GM23338 (cell line): ENCODE data around the gene CACNA1C. TPM values are rescaled to one million over a fixed set of nuclear protein-coding genes. Genes with fewer than 3 reads are reported as not detected.

Experiments used
- ATAC-seq: fragments of 200-7000 bp; cut with Tn5 transposase; 3 replicates; pipeline ENCODE4 v1.9.1; 2020
- DNase-seq: peaks from one replicate; pipeline ENCODE4 v3.0.0-alpha.2; 2015; ENCODE audit warnings: low spot score
- H2AFZ ChIP-seq: fragments of 200-600 bp; sonication (generic); 2 replicates; pipeline ENCODE4 v1.8.0; 2016; ENCODE audit warnings: antibody characterized with exemption, mild to moderate bottlenecking, moderate library complexity
- H3F3A ChIP-seq: fragments of 200-600 bp; sonication (generic); replicated peaks from 2 replicates; pipeline ENCODE4 v1.8.0; 2017; ENCODE audit warnings: antibody characterized with exemption, mixed run types, low read depth
- H3K27ac ChIP-seq: fragments of 200-600 bp; sonication (generic); 2 replicates; pipeline ENCODE4 v1.6.1; 2016; ENCODE audit warnings: low read depth
- H3K27me3 ChIP-seq: fragments of 200-600 bp; sonication (generic); 2 replicates; pipeline ENCODE4 v1.8.0; 2016; ENCODE audit warnings: mild to moderate bottlenecking, mixed run types, moderate library complexity; ENCODE audit not compliant: insufficient read depth
- H3K36me3 ChIP-seq: fragments of 200-600 bp; sonication (generic); 2 replicates; pipeline ENCODE4 v1.8.0; 2016; ENCODE audit warnings: mild to moderate bottlenecking; ENCODE audit not compliant: insufficient read depth
- H3K4me1 ChIP-seq: fragments of 200-600 bp; sonication (generic); 2 replicates; pipeline ENCODE4 v1.8.0; 2016; ENCODE audit warnings: mild to moderate bottlenecking, moderate library complexity; ENCODE audit not compliant: insufficient read depth
- H3K4me2 ChIP-seq: fragments of 200-600 bp; sonication (generic); 2 replicates; pipeline ENCODE4 v1.7.1; 2017; ENCODE audit warnings: mixed run types
- H3K4me3 ChIP-seq: fragments of 200-600 bp; sonication (generic); 2 replicates; pipeline ENCODE4 v1.6.1; 2016; ENCODE audit warnings: mixed run types
- H3K79me2 ChIP-seq: fragments of 200-600 bp; sonication (generic); replicated peaks from 2 replicates; pipeline ENCODE4 v1.8.0; 2017; ENCODE audit warnings: mild to moderate bottlenecking; ENCODE audit not compliant: insufficient read depth
- H3K9me2 ChIP-seq: fragments of 200-600 bp; sonication (generic); 2 replicates; pipeline ENCODE4 v1.8.0; 2017; ENCODE audit not compliant: insufficient read depth
- H4K20me1 ChIP-seq: fragments of 200-600 bp; sonication (generic); replicated peaks from 2 replicates; pipeline ENCODE4 v1.8.0; 2017; ENCODE audit warnings: mild to moderate bottlenecking; ENCODE audit not compliant: insufficient read depth
- H3K27ac Mint-ChIP-seq: 2 replicates; pipeline ENCODE4 v1.8.0; 2020; ENCODE audit warnings: inconsistent platforms, mild to moderate bottlenecking, moderate library complexity, mixed read lengths
- H3K27me3 Mint-ChIP-seq: 3 replicates; pipeline ENCODE4 v1.8.0; 2022; ENCODE audit warnings: low read depth, mild to moderate bottlenecking, moderate library complexity, mixed read lengths, inconsistent platforms; ENCODE audit not compliant: insufficient read depth, poor library complexity
- H3K36me3 Mint-ChIP-seq: 3 replicates; pipeline ENCODE4 v1.8.0; 2021; ENCODE audit warnings: low read depth, mild to moderate bottlenecking, inconsistent platforms, moderate library complexity, mixed read lengths
- H3K4me1 Mint-ChIP-seq: 3 replicates; pipeline ENCODE4 v1.8.0; 2020; ENCODE audit warnings: mild to moderate bottlenecking, inconsistent platforms, mixed read lengths
- H3K4me3 Mint-ChIP-seq: 3 replicates; pipeline ENCODE4 v1.8.0; 2021; ENCODE audit warnings: moderate library complexity, mild to moderate bottlenecking, inconsistent platforms, mixed read lengths
- H3K9me3 Mint-ChIP-seq: 3 replicates; pipeline ENCODE4 v1.8.0; 2020; ENCODE audit warnings: moderate library complexity, mild to moderate bottlenecking, inconsistent platforms, mixed read lengths
- CREB1 ChIP-seq: fragments of 250-450 bp; sonication (Bioruptor Pico); IDR thresholded peaks from 2 replicates; pipeline ENCODE4 v1.5.0; 2020; ENCODE audit warnings: low read depth, mild to moderate bottlenecking, moderate library complexity
- EZH2 ChIP-seq: fragments of 200-600 bp; sonication (generic); IDR thresholded peaks from one replicate; pipeline ENCODE4 v1.8.0; 2017; ENCODE audit warnings: antibody characterized with exemption, mild to moderate bottlenecking, low read depth; ENCODE audit not compliant: unreplicated experiment
- EZH2phosphoT487 ChIP-seq: fragments of 200-600 bp; sonication (generic); IDR thresholded peaks from one replicate; pipeline ENCODE4 v1.8.1; 2018; ENCODE audit warnings: antibody characterized with exemption; ENCODE audit not compliant: unreplicated experiment
- JUNB ChIP-seq: IDR thresholded peaks from one replicate; pipeline ENCODE4 v1.6.1; 2016; ENCODE audit warnings: antibody characterized with exemption; ENCODE audit not compliant: unreplicated experiment
- NANOG ChIP-seq: IDR thresholded peaks from 2 replicates; pipeline ENCODE4 v1.6.1; 2016; ENCODE audit warnings: antibody characterized with exemption, borderline replicate concordance
- POLR2AphosphoS5 ChIP-seq: IDR thresholded peaks from 2 replicates; pipeline ENCODE4 v1.6.1; 2016; ENCODE audit warnings: antibody characterized with exemption, low read depth
- STAT1 ChIP-seq: IDR thresholded peaks from one replicate; pipeline ENCODE4 v1.6.1; 2016; ENCODE audit warnings: antibody characterized with exemption; ENCODE audit not compliant: unreplicated experiment
- ZNF114 ChIP-seq: fragments of 250-450 bp; sonication (Bioruptor Pico); IDR thresholded peaks from 2 replicates; pipeline ENCODE4 v1.5.0; 2020; ENCODE audit warnings: mild to moderate bottlenecking, moderate library complexity
- ZNF331 ChIP-seq: fragments of 250-450 bp; sonication (Bioruptor Pico); IDR thresholded peaks from 2 replicates; pipeline ENCODE4 v1.5.0; 2020; ENCODE audit warnings: low read depth, mild to moderate bottlenecking, moderate library complexity
- ZNF462 ChIP-seq: fragments of 250-450 bp; sonication (Bioruptor Pico); IDR thresholded peaks from 2 replicates; pipeline ENCODE4 v1.5.0; 2020; ENCODE audit warnings: mild to moderate bottlenecking, moderate library complexity
- polyA plus RNA-seq: library from polyadenylated mRNA; unstranded; fragments of >200 nt; fragmentation: Nextera tagmentation; extraction: Ambion mirVana; gene quantifications from 2 replicates; pipeline ENCODE4 v1.2.1, GENCODE V29; 2016
- total RNA-seq: library from RNA; depleted of rRNA; stranded (reverse); fragments of >200 nt; shearing (Covaris generic); gene quantifications from 2 replicates; pipeline ENCODE4 v1.2.3, GENCODE V29; 2014
- TF ChIP-seq, protein P1 (sequence below), 2 experiments: fragments of 200-600 bp in 1 of 2; sonication (generic) in 1 of 2; conservative IDR thresholded peaks; 2 replicates each; pipeline versions ENCODE4 v1.5.1 to v1.6.1; 2016 to 2017; ENCODE audit warnings: antibody characterized with exemption in 2 of 2, low read depth in 2 of 2, mild to moderate bottlenecking in 2 of 2, moderate library complexity in 1 of 2
- TF ChIP-seq, protein P2 (sequence below): IDR thresholded peaks from one replicate; pipeline ENCODE4 v1.6.1; 2018; ENCODE audit warnings: antibody characterized with exemption; ENCODE audit not compliant: unreplicated experiment
- TF ChIP-seq, protein P3 (sequence below): IDR thresholded peaks from 2 replicates; pipeline ENCODE4 v1.6.1; 2016; ENCODE audit warnings: antibody characterized with exemption

Gene CACNA1C
- total and polyA plus RNA-seq, 2 experiments from 2014 or later: 0.78 to 2.1 TPM

DNA sequence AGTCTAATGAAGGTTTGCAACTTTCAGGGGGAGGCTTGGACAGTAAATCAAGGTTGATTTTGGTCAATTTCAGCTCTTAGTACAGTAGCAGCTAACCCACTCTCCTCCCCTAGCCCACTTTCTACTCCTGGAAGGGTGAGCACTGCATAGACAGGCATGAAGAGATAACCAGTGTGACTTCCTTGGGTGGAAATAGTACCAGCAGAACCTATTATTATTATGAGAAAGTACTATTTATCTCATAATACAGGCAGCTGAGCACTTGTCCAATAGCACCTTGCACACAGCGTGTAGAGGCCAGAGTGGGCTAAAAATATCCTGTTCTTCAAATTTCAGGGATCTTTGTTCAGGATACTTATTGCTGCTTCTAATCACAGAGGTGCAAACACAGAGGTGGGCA lies 645.8 kb downstream of the CACNA1C start:
- no peak for TF ChIP-seq JUNB
- TF ChIP-seq ZNF114: no peak
- TF ChIP-seq NANOG: no peak
- TF ChIP-seq, protein P1, sequence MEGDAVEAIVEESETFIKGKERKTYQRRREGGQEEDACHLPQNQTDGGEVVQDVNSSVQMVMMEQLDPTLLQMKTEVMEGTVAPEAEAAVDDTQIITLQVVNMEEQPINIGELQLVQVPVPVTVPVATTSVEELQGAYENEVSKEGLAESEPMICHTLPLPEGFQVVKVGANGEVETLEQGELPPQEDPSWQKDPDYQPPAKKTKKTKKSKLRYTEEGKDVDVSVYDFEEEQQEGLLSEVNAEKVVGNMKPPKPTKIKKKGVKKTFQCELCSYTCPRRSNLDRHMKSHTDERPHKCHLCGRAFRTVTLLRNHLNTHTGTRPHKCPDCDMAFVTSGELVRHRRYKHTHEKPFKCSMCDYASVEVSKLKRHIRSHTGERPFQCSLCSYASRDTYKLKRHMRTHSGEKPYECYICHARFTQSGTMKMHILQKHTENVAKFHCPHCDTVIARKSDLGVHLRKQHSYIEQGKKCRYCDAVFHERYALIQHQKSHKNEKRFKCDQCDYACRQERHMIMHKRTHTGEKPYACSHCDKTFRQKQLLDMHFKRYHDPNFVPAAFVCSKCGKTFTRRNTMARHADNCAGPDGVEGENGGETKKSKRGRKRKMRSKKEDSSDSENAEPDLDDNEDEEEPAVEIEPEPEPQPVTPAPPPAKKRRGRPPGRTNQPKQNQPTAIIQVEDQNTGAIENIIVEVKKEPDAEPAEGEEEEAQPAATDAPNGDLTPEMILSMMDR (conservative IDR thresholded peaks at IDR 0.05; ENCODE audit: low read depth in 2 of 2): no peak
- no peak for TF ChIP-seq ZNF331
- TF ChIP-seq, protein P2, sequence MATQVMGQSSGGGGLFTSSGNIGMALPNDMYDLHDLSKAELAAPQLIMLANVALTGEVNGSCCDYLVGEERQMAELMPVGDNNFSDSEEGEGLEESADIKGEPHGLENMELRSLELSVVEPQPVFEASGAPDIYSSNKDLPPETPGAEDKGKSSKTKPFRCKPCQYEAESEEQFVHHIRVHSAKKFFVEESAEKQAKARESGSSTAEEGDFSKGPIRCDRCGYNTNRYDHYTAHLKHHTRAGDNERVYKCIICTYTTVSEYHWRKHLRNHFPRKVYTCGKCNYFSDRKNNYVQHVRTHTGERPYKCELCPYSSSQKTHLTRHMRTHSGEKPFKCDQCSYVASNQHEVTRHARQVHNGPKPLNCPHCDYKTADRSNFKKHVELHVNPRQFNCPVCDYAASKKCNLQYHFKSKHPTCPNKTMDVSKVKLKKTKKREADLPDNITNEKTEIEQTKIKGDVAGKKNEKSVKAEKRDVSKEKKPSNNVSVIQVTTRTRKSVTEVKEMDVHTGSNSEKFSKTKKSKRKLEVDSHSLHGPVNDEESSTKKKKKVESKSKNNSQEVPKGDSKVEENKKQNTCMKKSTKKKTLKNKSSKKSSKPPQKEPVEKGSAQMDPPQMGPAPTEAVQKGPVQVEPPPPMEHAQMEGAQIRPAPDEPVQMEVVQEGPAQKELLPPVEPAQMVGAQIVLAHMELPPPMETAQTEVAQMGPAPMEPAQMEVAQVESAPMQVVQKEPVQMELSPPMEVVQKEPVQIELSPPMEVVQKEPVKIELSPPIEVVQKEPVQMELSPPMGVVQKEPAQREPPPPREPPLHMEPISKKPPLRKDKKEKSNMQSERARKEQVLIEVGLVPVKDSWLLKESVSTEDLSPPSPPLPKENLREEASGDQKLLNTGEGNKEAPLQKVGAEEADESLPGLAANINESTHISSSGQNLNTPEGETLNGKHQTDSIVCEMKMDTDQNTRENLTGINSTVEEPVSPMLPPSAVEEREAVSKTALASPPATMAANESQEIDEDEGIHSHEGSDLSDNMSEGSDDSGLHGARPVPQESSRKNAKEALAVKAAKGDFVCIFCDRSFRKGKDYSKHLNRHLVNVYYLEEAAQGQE: no peak
- TF ChIP-seq ZNF462: no peak
- no peak for TF ChIP-seq EZH2
- TF ChIP-seq EZH2phosphoT487: no peak
- TF ChIP-seq STAT1: no peak
- no peak for TF ChIP-seq CREB1 (CRISPR knock-in tag)
- no peak for TF ChIP-seq POLR2AphosphoS5
- TF ChIP-seq, protein P3, sequence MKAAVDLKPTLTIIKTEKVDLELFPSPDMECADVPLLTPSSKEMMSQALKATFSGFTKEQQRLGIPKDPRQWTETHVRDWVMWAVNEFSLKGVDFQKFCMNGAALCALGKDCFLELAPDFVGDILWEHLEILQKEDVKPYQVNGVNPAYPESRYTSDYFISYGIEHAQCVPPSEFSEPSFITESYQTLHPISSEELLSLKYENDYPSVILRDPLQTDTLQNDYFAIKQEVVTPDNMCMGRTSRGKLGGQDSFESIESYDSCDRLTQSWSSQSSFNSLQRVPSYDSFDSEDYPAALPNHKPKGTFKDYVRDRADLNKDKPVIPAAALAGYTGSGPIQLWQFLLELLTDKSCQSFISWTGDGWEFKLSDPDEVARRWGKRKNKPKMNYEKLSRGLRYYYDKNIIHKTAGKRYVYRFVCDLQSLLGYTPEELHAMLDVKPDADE: no peak
- DNase-seq: no peak
- Histone ChIP-seq H3K4me2 (no peak overlapping the region), H3K36me3 (no peaks in the 10 kb centered on the region), H3K27me3 (no peaks in the 10 kb centered on the region), H3K4me1 (peaks cover 2% of the 10 kb centered on the region; the same call in 1 of the 2 replicates), H3F3A (no peaks in the 10 kb centered on the region), H3K4me3 (no peak overlapping the region), H3K9me2 (peaks cover 12% of the 10 kb centered on the region), H3K27ac (no peak overlapping the region), H4K20me1 (no peaks in the 10 kb centered on the region), H3K79me2 (no peaks in the 10 kb centered on the region), H2AFZ (no peak overlapping the region)
- ATAC-seq: no peak
- Mint-ChIP-seq H3K9me3 (peaks cover 25% of the 10 kb centered on the region), H3K4me1 (peaks cover 4% of the 10 kb centered on the region), H3K36me3 (peaks cover 6% of the 10 kb centered on the region; the same call in 2 of the 3 replicates), H3K4me3 (no peak overlapping the region), H3K27me3 (peaks cover 2% of the 10 kb centered on the region), H3K27ac (no peak overlapping the region)
